Uterus (tissue), 4 donors: Measurements from ENCODE around the gene LRRC8B. TPM values are rescaled to one million over a fixed set of nuclear protein-coding genes. Genes with fewer than 3 reads are reported as not detected.
"Not testable (repeated sequence)": the region's sequence is repeated elsewhere in the genome, so short reads cannot be mapped to it uniquely, and the experiment has no call there.

Experiments used
- DNase-seq, 2 donors: peaks; one replicate each; pipeline ENCODE4 v3.0.0-alpha.2; 2019 to 2020
- H3K27ac ChIP-seq, 2 donors: fragments of 200-600 bp; sonication (generic); 1 replicate in 1 of 2; 2 replicates in 1 of 2; pipeline ENCODE4 v1.5.1; 2016 to 2018
- H3K27me3 ChIP-seq, 2 donors: fragments of 200-600 bp; sonication (generic); one replicate each; pipeline ENCODE4 v1.5.1; 2018 to 2019; ENCODE audit warnings: control low read depth in 1 of 2
- H3K36me3 ChIP-seq, 2 donors: fragments of 200-600 bp; sonication (generic); one replicate each; pipeline ENCODE4 v1.5.1; 2019; ENCODE audit warnings: control low read depth in 1 of 2
- H3K4me1 ChIP-seq, 2 donors: fragments of 200-600 bp; sonication (generic); one replicate each; pipeline ENCODE4 v1.5.1; 2018 to 2019; ENCODE audit warnings: control low read depth in 1 of 2
- H3K4me3 ChIP-seq, 2 donors: fragments of 200-600 bp; sonication (generic); 1 replicate in 1 of 2; 2 replicates in 1 of 2; pipeline ENCODE4 v1.5.1; 2018 to 2019; ENCODE audit warnings: mild to moderate bottlenecking in 1 of 2
- H3K9me3 ChIP-seq, 2 donors: fragments of 200-600 bp; sonication (generic); one replicate each; pipeline ENCODE4 v1.5.1; 2019; ENCODE audit warnings: control low read depth in 1 of 2
- CTCF ChIP-seq, 4 experiments: fragments of 200-600 bp in 2 of 4; fragments of 450-650 bp in 2 of 4; sonication (generic) in 2 of 4; IDR thresholded peaks; one replicate each; pipeline ENCODE4 v1.5.1; 2016 to 2019; ENCODE audit warnings: antibody characterized with exemption in 4 of 4, mild to moderate bottlenecking in 2 of 4, moderate library complexity in 1 of 4
- POLR2A ChIP-seq, 2 donors: fragments of 450-650 bp; IDR thresholded peaks; one replicate each; pipeline ENCODE4 v1.6.1; 2016; ENCODE audit warnings: antibody characterized with exemption in 2 of 2, mild to moderate bottlenecking in 1 of 2, moderate library complexity in 1 of 2
- intact Hi-C: fragments of 100-400 bp; cut with DNase I; formaldehyde crosslinking; loops from one replicate; pipeline ENCODE4 v1.15.1; 2023; ENCODE audit warnings: low total_unique reads
- total RNA-seq, 4 donors: library from RNA; depleted of rRNA in 3 of 4; stranded (reverse); fragments of >200 nt in 3 of 4; gene quantifications; one replicate each; pipeline versions ENCODE4 v1.1.0 to v1.2.4, GENCODE V29; 2014 to 2023
- donor health status: DM: yes; HTN: yes; CAD: no.

The LRRC8B gene
- total RNA-seq, 4 donors from 2014 or later = 1.0 to 9.8 (median 7.6) TPM

- Histone ChIP-seq H3K4me3 (no peak overlapping the region), H3K27ac (no peak overlapping the region), H3K9me3 (no peaks in the 10 kb centered on the region), H3K4me1 (no peaks in the 10 kb centered on the region), H3K27me3 (no peaks in the 10 kb centered on the region), H3K36me3 (no peaks in the 10 kb centered on the region)
- DNase-seq = no peak
- no peak for TF ChIP-seq POLR2A (IDR thresholded peaks at IDR 0.05)
- no peak for TF ChIP-seq CTCF (IDR thresholded peaks at IDR 0.05)
- intact Hi-C loops = no loop called here
Measured at GRCh38 chr1:89538361-89538760, 13.7 kb downstream of the LRRC8B start.

GRCh38 chr1:89539128-89539527, 14.5 kb downstream of the LRRC8B start:
- Histone ChIP-seq H3K9me3 (no peaks in the 10 kb centered on the region), H3K36me3 (no peaks in the 10 kb centered on the region), H3K27me3 (no peaks in the 10 kb centered on the region), H3K4me1 (no peaks in the 10 kb centered on the region), H3K4me3 (no peak overlapping the region), H3K27ac (no peak overlapping the region)
- intact Hi-C loops = no loop called here
- TF ChIP-seq POLR2A (IDR thresholded peaks at IDR 0.05) (no peak), CTCF (IDR thresholded peaks at IDR 0.05) (no peak)
- DNase-seq = no peak

GRCh38 chr1:89540406-89540970, 15.9 kb downstream of the LRRC8B start:
- no peak for DNase-seq
- Histone ChIP-seq H3K4me3 (no peak overlapping the region), H3K9me3 (no peaks in the 10 kb centered on the region), H3K36me3 (no peaks in the 10 kb centered on the region), H3K4me1 (no peaks in the 10 kb centered on the region), H3K27me3 (no peaks in the 10 kb centered on the region), H3K27ac (no peak overlapping the region)
- intact Hi-C loops = no loop called here
- no peak for TF ChIP-seq POLR2A (IDR thresholded peaks at IDR 0.05)
- no peak for TF ChIP-seq CTCF (IDR thresholded peaks at IDR 0.05)

GRCh38 chr1:89542345-89542744, 17.7 kb downstream of the LRRC8B start:
- H3K4me3 ChIP-seq = no peak overlapping the region
- H3K9me3 ChIP-seq = no peaks in the 10 kb centered on the region
- H3K27ac ChIP-seq = no peak overlapping the region
- no peaks in the 10 kb centered on the region for H3K4me1 ChIP-seq
- TF ChIP-seq CTCF (IDR thresholded peaks at IDR 0.05) (no peak), POLR2A (IDR thresholded peaks at IDR 0.05) (no peak)
- DNase-seq = no peak
- H3K27me3 ChIP-seq = no peaks in the 10 kb centered on the region
- no peaks in the 10 kb centered on the region for H3K36me3 ChIP-seq
- intact Hi-C loops = no loop called here

GRCh38 chr1:89543632-89544031, 19.0 kb downstream of the LRRC8B start:
- H3K27ac ChIP-seq, DNase-seq, H3K27me3 ChIP-seq, H3K4me1 ChIP-seq, H3K9me3 ChIP-seq, intact Hi-C loops, H3K4me3 ChIP-seq, H3K36me3 ChIP-seq: not testable (repeated sequence)
